Kidney (tissue), 14 donors: Measurements from ENCODE around the gene ABCC11. TPM values are rescaled to one million over a fixed set of nuclear protein-coding genes. Genes with fewer than 3 reads are reported as not detected.

Experiments
- DNase-seq, 5 donors: peaks; one replicate each; pipeline ENCODE4 v3.0.0-alpha.2; 2013 to 2020
- FAIRE-seq: peaks from 2 replicates; lab custom pipeline; 2012; peaks lifted over from hg19 to GRCh38; lab: Jason Lieb, UNC
- H3K27ac ChIP-seq, 2 donors: one replicate each; pipeline ENCODE4 v1.7.0; 2013; ENCODE audit warnings: low read depth in 2 of 2, low read length in 2 of 2, inconsistent platforms in 1 of 2
- H3K27me3 ChIP-seq: one replicate; pipeline ENCODE4 v1.7.1; 2013; ENCODE audit warnings: low read length, inconsistent platforms; ENCODE audit not compliant: control insufficient read depth, insufficient read depth
- H3K36me3 ChIP-seq, 3 donors: one replicate each; pipeline versions ENCODE4 v1.7.0 to v1.7.1; 2013; ENCODE audit warnings: low read length in 3 of 3, control low read depth in 1 of 3, inconsistent platforms in 1 of 3; ENCODE audit not compliant: insufficient read depth in 3 of 3, control insufficient read depth in 2 of 3
- H3K4me1 ChIP-seq, 3 donors: one replicate each; pipeline versions ENCODE4 v1.7.0 to v1.7.1; 2013; ENCODE audit warnings: low read length in 3 of 3, inconsistent platforms in 1 of 3, low read depth in 1 of 3; ENCODE audit not compliant: control insufficient read depth in 2 of 3, insufficient read depth in 2 of 3
- H3K4me3 ChIP-seq, 3 donors: one replicate each; pipeline versions ENCODE4 v1.7.0 to v1.8.1; 2013; ENCODE audit warnings: low read length in 3 of 3, control low read depth in 1 of 3, inconsistent platforms in 1 of 3
- H3K9ac ChIP-seq, 3 donors: one replicate each; pipeline versions ENCODE4 v1.7.0 to v1.7.1; 2013; ENCODE audit warnings: low read length in 3 of 3, control low read depth in 1 of 3, inconsistent platforms in 1 of 3
- H3K9me3 ChIP-seq, 3 donors: one replicate each; pipeline versions ENCODE4 v1.7.0 to v1.7.1; 2013; ENCODE audit warnings: low read length in 3 of 3, control low read depth in 1 of 3, inconsistent platforms in 1 of 3; ENCODE audit not compliant: control insufficient read depth in 2 of 3, insufficient read depth in 1 of 3
- CTCF ChIP-seq: IDR thresholded peaks from 3 replicates; pipeline ENCODE4 v1.5.1; 2012; ENCODE audit warnings: mild to moderate bottlenecking, moderate library complexity, borderline replicate concordance; ENCODE audit not compliant: insufficient read depth; ENCODE audit errors: extremely low read depth
- intact Hi-C: fragments of 100-400 bp; cut with DNase I; formaldehyde crosslinking; loops from one replicate; pipeline ENCODE4 v1.11.1; 2022
- polyA plus RNA-seq: library from polyadenylated mRNA; stranded (reverse); fragments of 350-450 nt; fragmentation: Illumina TruSeq; extraction: RNeasy Lipid Tissue Mini Kit (QIAGEN cat#74804); gene quantifications from one replicate; pipeline ENCODE4 v1.2.3, GENCODE V29; 2014; ENCODE audit warnings: low read depth, low replicate concordance; ENCODE audit not compliant: insufficient read depth
- total RNA-seq: library from RNA; stranded (reverse); fragmentation: NEBNext Ultra II Directional; extraction: Animal tissue kit (Norgen Biotek cat#: 25700); gene quantifications from one replicate; pipeline ENCODE4 v1.2.1, GENCODE V29; 2021
- donor health status: control.
- donor health status: control.
- donor health status: control.
- donor health status: control.
- donor health status: control.
- donor health status: DM: yes; HTN: yes; CAD: no.
- donor health status: Normal renal cell carcinoma (clear cell type).

ABCC11 gene
- total and polyA plus RNA-seq, 2 donors from 2014 or later = 0.09 TPM; not detected in 1

- Histone ChIP-seq H3K27me3 (no peaks in the 10 kb centered on the region), H3K9me3 (no peaks in the 10 kb centered on the region), H3K9ac (no peak overlapping the region), H3K4me3 (no peak overlapping the region), H3K4me1 (no peaks in the 10 kb centered on the region), H3K27ac (peak overlapping the region in 1 of 2 donors; percentile 28), H3K36me3 (peaks cover 3 to 14% (median 5%) of the 10 kb centered on the region in 3 donors)
- no peak for TF ChIP-seq CTCF
- DNase-seq = no peak
- no peak for FAIRE-seq
- intact Hi-C loops = no loop called here
These were observed 25.6 kb upstream of the ABCC11 start for GRCh38 chr16:48272837-48273421.

DNA sequence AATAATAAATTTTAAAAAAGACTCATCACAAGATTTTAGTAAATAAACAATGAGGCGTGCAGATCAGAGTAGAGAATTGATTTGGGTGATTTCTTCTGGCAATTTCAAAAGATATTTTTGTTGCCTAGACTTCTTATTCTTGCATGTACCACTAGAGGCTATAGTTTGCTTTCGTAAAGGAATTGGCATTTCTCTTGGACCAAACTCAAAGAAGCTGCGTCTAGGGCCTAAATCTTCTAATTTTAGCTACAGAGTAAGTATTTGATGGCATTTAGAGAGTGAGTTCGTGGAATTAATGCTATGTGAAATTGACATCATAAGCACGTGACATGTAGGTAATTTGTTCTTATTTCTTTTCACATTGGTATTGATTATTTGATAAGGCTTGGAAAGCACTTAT lies 24.4 kb upstream of the ABCC11 start:
- peaks cover 3 to 14% (median 5%) of the 10 kb centered on the region in 3 donors for H3K36me3 ChIP-seq
- FAIRE-seq (no peak), DNase-seq (peak in 1 of 5 donors; percentile 13)

GRCh38 chr16:48269011-48269410 lies 21.7 kb upstream of the ABCC11 start:
- H3K4me1 ChIP-seq = no peaks in the 10 kb centered on the region
- no peak overlapping the region for H3K4me3 ChIP-seq
- FAIRE-seq (no peak), DNase-seq (no peak)
- H3K9me3 ChIP-seq = no peaks in the 10 kb centered on the region
- H3K27me3 ChIP-seq = no peaks in the 10 kb centered on the region
- no peak overlapping the region for H3K27ac ChIP-seq
- no peak overlapping the region for H3K9ac ChIP-seq
- intact Hi-C loops = no loop called here
- no peak for TF ChIP-seq CTCF
- H3K36me3 ChIP-seq = peaks cover 3 to 14% (median 5%) of the 10 kb centered on the region in 3 donors

More for the DNA sequence above, 24.4 kb upstream of the ABCC11 start:
- H3K4me3 ChIP-seq = no peak overlapping the region
- H3K27ac ChIP-seq = no peak overlapping the region
- no peak overlapping the region for H3K9ac ChIP-seq
- H3K4me1 ChIP-seq = no peaks in the 10 kb centered on the region
- intact Hi-C loops = no loop called here
- no peaks in the 10 kb centered on the region for H3K27me3 ChIP-seq
- H3K9me3 ChIP-seq = no peaks in the 10 kb centered on the region
- TF ChIP-seq CTCF = no peak
